Stimulated activated CD4-positive, alpha-beta T cell treated with anti-CD3 and anti-CD28 coated beads, Interleukin-4, amount 100 ng/mL, for 4 hours (primary cell): ENCODE measurements around the gene SPACA6.

Source experiments
- DNase-seq, 2 experiments: peaks; one replicate each; pipeline ENCODE4 v3.0.0-alpha.2; 2020

The SPACA6 gene

DNA sequence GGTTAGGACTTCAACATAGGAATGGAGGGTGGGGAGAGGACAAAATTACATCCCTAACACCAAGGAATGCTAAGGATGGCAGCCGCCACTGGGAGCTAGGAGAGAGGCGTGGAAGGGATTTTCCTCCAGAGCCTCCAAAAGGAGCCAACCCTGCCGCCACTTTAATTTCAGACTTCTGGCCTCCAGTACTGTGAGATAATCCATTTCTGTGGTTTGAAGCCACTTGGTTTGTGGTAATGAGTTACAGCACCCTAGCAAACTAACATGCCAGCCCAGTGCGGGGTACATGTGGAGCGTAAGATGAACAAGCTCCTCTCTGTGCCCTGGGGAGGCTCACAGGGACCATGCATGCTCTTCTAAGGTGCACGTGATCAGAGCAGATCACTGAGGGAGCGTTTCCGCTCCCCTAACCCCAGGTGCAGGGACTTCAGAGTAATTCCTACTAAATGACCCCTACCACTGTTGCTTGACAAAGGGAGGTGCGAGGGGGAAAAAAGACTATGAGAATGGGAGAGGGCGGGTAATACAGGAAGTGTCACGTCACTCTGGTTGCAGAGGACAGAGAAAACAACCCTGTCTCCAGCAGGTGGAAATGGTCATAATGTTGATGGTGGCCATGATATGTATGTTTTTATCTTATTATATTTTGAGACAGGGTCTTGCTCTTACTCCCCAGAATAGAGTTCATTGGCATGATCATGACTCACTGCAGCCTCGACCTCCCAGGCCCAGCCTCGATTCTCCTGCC is 46.5 kb downstream of the SPACA6 start:
- no peak for DNase-seq

DNA sequence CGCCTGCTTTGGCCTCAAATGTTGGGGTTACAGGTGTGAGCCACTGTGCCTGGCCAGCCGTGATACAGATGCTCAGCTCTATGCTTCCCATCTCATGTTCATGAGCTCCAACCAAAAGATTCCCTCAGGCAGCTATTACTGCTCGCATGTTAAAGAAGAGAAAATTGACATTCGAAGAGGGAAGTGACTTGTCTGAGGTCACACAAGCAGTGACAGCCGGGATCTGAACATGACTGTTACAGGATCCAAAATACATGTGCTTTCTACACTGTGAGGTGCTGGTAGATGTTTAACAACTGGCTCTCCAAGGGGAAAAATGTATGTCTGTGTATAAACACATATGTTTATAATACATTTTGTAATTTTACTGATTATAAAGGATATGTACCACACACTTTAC is 47.2 kb downstream of the SPACA6 start:
- DNase-seq = no peak

DNA sequence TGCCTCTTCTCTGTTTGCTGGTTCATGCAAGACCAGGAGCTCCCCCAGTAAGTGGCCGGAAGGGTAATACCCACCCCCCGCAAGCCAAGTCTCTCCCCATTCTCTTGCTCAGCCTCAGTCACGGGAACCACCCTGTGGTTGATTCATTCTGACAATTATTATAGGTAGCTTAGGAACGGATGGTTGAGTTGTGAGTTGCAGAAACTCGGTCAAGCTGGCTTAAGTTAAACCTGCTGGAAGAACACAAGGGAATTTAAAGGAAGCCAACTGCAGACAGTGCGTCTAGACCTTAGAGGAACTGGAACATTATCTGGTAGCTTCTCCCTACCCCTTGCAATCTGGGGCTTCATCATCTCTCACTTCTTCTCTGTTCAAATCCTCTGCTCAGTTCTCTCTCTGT is 49.7 kb downstream of the SPACA6 start:
- DNase-seq = no peak

DNA sequence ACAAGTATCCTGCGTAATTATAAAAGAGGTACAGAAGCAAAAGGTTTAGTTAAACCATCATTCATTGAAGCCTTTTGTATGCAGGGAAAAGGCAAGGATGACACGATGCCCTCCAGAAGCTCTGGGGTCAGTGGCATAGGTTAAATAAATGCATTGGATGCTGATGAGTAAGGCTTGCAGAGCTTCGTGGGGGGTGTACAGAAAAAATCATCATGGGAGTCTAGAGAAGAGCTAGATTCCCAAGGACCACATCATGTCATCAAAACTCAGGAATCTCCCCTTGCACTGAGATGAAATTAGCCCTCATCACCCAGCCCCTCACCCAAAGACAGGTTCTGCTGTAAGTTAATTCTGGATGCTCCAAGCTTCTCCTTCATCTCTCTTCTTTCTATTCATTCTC is 50.3 kb downstream of the SPACA6 start:
- no peak for DNase-seq

DNA sequence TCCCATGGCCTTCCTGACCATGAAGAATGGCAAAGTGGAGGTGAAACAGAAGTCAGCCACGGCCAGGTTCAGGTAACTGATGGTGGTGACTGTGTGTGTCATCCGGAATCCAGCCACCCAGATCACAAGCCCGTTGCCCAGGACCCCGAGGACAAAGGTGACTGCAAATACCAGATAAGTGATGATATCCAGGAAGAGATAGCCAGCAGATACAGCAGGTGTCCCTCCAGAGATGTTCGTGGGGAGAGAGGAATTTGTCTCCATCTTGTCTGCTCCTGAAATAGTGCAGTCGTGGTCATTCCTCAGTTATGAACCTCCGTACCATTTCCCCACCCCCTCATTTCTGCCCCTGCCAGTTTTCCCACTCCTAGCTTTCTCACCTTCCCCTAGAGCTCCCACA is 53.6 kb downstream of the SPACA6 start:
- no peak for DNase-seq

DNA sequence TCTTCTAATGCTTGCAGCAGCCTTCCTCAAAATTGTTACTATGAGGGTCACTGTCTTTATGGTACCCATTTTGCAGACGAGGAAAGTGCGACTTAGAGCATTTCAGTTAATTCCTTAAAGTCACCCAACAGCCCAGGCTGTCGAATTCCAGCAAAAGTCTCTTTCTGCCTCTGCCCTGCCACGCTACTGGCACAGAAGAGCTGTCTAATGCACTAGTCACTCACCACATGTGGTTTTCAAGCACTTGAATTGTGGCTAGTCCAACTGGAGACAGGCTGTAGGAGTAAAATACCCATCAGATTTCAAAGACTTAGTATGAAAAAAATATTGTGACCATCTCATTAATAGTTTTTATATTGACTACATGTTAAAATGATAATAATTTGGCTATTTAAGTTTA is 56.8 kb downstream of the SPACA6 start:
- DNase-seq = no peak

DNA sequence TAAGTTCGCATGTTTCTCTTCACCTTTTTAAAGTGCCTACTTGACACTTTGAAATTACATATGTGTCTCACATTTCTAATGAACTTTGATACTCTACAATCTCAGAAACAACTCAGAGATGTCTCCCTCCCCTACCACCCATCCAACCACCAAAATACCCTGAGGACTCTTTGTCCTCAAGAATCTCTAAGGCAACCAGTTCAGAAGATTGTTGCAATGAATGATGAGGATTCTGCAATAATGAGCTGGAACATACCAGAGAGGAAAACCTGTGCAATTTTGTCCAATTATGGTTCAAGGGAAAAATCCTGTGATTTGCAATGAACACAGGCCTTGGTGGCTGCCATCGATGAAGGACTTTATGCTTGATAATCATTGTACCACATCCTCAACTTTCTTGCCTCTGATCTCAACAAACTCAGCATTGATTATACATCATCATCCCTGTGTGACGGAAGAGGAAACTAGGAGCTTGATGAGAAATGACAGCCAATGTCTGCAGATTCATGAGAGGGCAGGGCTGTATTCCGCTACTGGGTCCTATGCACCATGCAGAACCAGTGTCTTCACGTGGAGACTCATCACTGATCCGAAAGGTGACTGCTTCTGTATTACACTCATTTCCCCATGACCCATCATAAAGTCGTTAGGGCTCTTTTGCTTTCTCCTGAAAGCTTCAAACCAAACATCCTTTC is 57.4 kb downstream of the SPACA6 start:
- DNase-seq = no peak

DNA sequence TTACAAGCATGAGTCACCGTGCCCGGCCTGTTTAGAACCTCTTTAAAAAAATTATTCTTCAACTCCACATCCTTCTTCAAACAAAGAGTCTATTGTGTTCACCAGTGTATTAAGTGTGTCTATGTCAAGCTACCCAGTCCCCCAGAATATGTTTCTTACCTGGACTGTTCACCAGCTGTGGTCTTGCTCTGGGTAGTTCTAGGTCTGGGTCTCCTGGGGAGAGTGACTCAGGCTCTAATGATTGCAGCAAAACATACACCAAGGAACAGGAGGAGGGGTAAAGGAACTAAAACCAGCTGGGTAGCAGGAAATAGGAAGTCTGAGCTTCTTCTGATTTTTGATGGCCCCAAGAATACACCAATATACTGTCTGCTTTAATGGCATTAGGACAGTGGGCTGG is 58.5 kb downstream of the SPACA6 start, which contains the start of gene FPR1:
TSS of gene FPR1 (minus strand) at position 224 of the 400 bp plus-strand sequence. CDS start 4,884 bp downstream, outside the sequence.
- no peak for DNase-seq

DNA sequence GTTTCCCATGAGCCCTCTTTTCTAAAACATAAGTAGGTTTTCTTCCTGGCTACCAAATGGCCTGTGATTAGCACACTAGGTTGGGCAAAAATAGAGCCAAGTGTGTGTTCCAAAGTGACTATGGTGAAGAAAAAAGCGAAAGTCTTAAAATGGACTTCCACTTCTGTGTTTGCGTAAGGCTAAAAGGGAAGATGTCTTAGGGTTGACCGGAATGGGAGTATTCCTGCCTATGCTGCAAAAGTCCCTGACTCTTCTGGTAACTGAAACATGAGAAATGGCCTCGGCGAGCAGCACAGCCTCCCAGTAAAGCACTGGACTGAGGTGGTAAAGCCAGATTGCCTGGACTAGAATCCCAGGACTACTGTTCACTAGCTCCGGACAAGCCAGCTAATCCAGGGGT is 61.0 kb downstream of the SPACA6 start:
- DNase-seq = no peak

DNA sequence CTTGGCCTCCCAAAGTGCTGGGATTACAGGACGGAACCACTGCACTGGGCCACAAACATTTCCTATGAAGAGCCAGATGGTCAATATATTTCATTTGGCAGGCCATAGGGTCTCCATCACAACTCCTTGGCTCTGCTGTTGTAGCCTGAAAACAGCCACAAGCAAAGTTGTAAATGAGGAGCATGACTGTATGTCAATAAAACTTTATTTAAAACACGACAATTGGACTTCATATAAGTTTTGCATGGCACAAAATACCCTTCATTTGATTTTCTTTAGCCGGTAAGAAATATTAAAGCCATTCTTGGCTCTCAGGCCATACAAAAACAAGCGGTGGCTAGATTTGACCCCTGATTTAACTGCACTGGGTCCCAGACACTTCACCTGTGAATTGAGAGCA is 61.6 kb downstream of the SPACA6 start:
- no peak for DNase-seq
